ENCODE data around the gene BZW1.

DNA sequence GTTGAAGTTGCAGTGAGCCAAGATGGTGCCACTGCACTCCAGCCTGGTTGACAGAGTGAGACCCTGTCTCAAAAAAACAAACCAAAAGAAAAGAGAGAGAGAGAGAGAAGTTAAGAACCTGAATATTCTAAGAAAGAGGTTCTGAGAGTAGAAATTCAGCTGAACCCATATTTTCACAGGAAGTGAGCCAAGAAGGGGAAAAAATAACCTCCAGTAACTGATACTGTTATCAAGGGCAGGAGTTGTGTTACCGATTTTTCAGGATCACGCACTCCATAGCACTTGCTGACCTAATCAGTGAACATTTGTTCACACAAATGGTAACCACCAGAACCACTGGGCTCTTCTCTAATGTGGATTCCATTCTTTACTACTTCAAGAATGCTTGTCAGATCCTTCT, 39.1 kb upstream of the BZW1 start:
- TF ChIP-seq CTCF (conservative IDR thresholded peaks at IDR 0.05; ENCODE audit: low read length) (no peak), EZH2phosphoT487 (IDR thresholded peaks at IDR 0.05; ENCODE audit: borderline replicate concordance) (no peak)
